Left lobe of liver (tissue), 2 donors: ENCODE data around the gene DNAJC3. TPM values are rescaled to one million over a fixed set of nuclear protein-coding genes. Genes with fewer than 3 reads are reported as not detected.
"Not testable (repeated sequence)": the region's sequence is repeated elsewhere in the genome, so short reads cannot be mapped to it uniquely, and the experiment has no call there.

Experiments used
- ATAC-seq: fragments of 200-7000 bp; cut with Tn5 transposase; one replicate; pipeline ENCODE4 v1.9.1; 2020; ENCODE audit warnings: mild to moderate bottlenecking, moderate library complexity
- DNase-seq: peaks from one replicate; pipeline ENCODE4 v3.0.0-alpha.2; 2020; ENCODE audit warnings: low spot score
- total RNA-seq: library from RNA; stranded (reverse); gene quantifications from one replicate; pipeline ENCODE4 v1.2.1, GENCODE V29; 2021
- donor health status: DM: no; HTN: no; CAD: no; lungs with moderate emphysema.
- donor health status: DM: no; HTN: yes; CAD: no.

The DNAJC3 gene
- total RNA-seq, 1 donor from 2014 or later: 50.7 TPM

DNA sequence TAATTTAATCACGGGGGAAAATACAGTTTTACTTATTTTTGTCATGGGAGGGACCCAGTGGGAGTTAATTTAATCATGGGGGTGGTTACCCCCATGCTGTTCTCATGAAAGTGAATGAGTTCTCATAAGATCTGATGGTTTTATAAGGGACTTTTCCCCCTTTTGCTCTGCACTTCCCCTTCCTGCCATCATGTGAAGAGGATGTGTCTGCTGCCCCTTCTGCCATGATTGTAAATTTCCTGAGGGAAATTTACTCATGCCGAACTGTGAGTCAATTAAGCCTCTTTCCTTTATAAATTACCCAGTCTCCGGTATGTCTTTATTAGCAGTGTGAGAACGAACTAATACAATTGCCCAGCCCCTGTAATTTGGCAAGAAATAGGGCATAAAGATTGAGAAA lies 35.9 kb downstream of the DNAJC3 start:
- DNase-seq, ATAC-seq: not testable (repeated sequence)

DNA sequence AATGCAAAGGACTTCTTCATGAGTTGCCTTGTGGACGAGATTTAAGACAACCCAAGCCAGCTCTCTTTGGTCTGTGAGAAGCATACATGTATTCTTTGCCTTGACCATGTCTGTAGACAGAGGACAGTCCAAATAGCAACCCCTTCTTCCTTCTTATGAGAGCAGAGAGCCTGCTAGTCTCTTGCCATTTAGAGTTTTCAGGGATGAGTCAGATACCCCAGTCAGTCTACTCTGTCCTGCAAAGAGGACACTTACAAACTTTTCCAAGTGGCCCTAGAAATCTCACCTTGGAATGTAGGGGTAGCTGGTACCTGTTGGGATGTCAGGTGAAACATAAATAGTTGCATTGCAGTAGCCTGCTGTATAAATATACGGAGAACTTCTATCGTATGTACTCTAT lies 36.7 kb downstream of the DNAJC3 start:
- ATAC-seq: no peak
- DNase-seq: no peak

DNA sequence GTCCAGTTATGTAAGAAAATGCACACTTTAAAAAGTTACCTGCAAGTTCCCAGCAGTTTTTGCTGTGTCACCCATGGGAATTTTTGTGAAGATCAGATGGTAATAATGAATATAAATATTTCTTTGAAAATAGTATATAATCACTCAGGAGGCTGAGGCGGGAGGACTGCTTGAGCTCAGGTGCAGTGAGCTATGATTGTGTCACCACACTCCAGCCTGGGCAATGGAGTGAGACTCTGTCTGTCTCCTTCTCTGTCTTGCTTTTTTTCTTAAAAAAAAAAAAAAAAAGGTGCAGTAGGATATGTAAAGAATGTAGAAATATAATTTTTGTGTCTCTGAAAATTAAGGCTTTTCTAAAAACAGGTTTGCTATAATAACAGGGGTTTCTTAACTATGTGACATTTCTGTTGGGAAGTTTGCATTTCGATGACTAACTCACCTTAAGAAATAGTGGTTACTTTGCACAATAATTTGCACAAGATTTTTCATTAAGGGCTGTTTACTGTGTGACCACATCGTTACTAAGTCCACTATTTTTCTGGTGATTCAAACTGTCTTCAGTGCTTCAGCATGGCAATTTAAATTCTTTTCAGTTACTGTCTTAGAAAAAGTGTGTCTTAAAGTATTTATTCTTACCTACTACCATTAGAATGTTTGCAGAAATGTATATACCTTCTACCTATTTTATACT lies 37.3 kb downstream of the DNAJC3 start:
- DNase-seq (no peak), ATAC-seq (peak; percentile 64)

DNA sequence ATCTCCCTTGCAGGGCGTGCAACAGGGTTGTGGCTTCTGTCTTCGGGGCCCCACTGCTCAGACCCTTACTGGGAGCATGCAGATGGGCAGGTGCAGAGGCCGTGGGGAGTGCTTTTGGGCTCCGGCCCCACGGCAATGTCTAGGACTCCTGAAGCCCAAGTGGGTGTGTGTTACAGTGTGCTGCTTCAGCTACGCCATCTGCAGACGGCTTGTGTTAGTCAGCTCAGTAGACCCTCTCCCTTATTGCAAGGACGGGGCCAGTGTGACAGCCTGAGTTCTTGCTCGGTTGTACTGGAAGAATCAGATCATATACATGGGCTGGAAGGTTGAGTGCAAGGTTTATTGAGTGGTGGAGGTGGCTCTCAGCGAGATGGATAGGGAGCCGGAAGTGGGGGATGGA lies 39.3 kb downstream of the DNAJC3 start:
- DNase-seq: no peak
- ATAC-seq: no peak

DNA sequence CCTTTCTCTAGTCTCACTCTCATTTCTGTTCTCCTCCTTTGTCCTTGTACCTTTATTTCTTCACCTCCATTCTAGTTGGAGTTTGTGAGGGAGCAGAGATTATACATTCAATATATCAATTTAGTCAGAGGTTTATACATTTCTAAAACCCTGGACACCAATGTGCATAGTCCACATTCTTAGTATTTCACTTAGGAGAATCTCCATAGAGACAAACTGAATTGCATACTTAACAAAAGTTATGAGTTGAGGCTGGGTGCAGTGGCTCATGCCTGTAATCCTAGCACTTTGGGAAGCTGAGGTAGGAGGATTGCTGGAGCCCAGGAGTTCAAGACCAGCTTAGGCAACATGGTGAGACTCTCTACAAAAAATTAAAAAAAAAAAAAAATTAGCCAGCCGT lies 45.3 kb downstream of the DNAJC3 start:
- no peak for DNase-seq
- ATAC-seq: no peak

DNA sequence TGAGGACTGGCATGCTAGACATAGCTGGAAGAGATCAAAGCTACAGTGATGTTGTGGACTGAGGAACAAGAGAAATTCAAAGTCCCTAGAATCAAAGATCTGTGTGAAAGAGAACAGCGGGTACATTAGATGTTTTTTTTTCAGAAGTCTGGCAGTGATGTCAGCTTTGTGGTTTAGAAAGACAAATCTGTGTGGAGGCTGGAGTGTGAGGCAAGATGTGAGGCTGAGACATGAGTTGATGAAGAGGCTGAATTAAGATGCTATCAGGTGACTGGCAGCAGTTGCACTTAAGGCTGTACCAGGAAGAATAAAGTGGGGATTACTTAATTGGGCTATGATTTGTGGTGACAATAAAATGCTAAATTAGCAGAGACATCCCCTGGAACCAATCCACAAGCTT lies 46.5 kb downstream of the DNAJC3 start:
- DNase-seq (no peak), ATAC-seq (no peak)

DNA sequence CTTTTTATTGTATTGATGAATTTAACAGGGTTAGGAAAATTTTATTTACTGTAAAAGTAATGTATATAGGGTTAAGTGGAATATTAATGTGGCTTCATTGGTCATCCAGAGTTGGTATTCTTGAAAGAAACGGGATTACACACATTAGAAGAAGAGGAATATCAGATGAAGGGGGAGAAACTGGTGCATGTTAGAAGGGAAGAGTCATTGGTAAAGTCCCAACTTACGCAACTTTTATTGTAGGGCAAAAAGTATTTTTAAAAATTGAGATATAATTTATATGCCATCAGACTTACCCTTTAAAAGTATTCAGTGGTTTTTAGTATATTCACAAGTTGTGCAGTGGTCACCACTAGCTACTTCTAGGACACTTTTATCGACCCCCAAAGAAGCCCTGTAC lies 47.3 kb downstream of the DNAJC3 start:
- DNase-seq: no peak
- ATAC-seq: no peak

DNA sequence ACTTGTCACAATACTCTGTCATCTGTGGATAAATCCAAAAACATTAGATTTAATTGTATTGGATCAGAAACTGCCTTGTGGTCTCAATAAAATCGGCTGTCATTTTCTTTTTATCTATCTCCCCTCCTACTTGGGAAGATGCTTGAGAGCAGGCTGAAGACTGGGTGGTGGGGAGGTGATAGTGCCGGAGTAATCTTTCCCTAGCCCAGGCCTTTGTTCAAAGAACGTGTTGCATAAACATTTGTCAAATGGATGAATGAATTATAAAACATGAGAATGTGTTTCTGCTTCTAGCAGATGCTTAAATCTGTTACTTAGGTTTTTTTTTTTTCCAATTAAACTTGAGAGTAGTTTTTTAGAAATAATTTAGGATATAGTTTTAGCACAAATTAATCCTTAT lies 49.9 kb downstream of the DNAJC3 start:
- ATAC-seq (no peak), DNase-seq (no peak)

DNA sequence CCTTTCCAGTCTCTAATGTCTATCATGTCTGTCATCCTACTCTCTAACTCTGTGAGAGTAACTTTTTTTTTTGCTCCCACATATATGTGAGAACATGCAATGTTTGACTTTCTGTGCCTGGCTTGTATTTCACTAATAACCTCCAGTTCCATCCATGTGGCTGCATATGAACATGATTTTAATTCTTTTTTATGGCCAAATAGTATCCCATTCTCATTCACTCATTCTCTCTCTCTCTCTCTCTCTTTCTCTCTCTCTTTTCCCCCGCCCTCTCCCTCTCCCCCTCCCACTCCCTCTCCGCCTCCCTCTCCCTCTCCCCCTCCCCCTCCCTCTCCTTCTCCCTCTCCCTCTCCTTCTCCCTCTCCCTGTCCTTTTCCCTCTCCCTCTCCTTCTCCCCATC lies 52.0 kb downstream of the DNAJC3 start:
- DNase-seq: no peak
- no peak for ATAC-seq

DNA sequence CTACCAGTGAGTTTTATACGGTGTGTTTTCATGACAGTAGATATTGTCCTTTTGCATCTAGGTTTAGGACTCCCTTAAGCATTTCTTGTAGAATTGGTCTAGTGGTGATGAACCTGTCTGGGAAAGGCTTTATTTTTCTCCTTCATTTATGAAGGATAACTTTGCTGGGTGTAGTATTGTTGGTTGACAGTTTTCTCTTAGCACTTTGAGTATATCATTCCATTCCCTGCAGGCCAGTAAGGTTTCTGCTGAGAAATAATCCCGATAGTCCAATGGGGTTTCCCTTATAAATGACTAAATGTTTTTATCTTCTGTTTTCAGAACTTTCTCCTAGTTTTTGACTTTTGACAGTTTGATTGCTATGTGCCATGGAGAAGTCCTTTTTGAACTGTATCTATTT lies 57.2 kb downstream of the DNAJC3 start:
- DNase-seq (no peak), ATAC-seq (no peak)

DNA sequence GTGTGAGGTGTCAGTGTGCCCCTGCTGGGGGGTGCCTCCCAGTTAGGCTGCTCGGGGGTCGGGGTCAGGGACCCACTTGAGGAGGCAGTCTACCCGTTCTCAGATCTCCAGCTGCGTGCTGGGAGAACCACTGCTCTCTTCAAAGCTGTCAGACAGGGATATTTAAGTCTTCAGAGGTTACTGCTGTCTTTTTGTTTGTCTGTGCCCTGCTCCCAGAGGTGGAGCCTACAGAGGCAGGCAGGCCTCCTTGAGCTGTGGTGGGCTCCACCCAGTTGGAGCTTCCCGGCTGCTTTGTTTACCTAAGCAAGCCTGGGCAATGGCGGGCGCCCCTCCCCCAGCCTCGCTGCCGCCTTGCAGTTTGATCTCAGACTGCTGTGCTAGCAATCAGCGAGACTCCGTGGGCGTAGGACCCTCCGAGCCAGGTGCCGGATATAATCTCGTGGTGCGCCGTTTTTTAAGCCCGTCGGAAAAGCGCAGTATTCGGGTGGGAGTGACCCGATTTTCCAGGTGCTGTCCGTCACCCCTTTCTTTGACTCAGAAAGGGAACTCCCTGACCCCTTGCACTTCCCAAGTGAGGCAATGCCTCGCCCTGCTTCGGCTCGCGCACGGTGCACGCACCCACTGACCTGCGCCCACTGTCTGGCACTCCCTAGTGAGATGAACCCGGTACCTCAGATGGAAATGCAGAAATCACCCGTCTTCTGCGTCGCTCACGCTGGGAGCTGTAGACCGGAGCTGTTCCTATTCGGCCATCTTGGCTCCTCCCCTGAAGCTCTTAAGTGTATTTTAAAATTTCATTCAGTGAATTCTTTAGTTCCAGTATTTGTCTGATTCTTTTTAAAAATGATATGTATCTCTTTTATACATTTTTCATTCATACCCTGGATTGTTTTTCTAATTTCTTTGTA lies 63.4 kb downstream of the DNAJC3 start:
- DNase-seq, ATAC-seq: not testable (repeated sequence)

DNA sequence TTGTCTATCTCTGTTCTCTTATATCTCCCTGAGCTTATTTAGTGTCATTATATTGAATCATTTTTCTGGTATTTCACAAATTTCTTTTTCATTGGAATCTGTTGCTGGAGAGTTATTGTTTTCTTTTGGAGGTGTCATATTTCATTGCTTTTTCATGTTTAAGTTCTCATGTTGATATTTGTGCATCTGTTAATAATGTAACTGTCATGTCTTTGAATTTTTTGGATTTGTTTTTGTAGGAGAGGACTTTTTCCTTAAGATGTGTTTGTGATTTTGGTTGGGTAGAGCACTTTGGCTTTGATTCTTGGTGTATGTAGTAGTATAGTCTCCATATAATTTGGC lies 64.0 kb downstream of the DNAJC3 start:
- ATAC-seq: no peak
- DNase-seq: no peak

DNA sequence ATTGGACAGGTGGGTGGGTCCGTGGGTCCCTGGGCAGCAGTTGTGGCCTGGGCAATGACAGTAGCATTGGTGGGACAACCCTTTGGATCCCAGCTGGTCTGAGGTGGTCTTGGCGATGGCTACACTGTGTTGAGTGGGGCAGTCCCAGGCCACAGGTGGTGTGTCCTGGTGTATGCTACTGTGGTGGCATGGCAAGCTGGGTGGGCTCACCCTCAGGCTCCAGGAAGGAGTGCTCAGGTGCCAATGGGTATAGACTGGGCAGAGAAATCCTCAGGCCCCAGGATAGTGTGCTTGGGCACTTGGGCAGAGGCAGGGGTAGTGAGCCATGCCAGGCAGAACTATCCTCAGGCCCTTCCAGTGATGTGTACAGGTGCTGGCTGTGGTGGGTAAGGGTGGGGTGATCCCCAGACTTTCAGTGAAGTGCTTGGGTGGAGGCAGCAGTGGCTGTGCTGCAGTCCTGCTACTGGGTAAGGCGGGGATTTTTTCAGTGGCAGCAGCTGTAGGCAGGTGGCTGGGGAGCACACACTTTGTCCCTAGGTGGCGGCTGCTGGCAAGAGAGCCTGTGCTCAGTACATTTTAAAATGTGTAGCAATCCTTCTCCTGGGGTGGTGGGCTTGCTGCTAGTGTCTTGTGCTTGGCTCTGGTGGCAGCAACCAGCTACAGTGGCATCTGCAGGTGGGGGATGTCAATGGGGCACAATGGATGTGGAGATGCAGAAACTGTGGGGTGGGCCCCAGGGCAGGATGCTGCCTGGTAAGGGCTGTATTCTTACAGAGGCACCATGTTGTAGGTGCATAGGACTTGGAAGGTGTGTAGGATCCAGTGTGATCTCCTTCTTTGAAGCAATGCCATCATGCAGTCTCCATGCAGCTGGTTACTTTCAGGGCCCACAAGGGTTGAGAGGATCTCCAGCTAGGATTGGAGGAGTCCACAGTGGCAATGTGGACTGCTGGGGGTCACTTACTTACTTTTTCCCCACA lies 64.9 kb downstream of the DNAJC3 start:
- ATAC-seq (peak; percentile 51), DNase-seq (no peak)

DNA sequence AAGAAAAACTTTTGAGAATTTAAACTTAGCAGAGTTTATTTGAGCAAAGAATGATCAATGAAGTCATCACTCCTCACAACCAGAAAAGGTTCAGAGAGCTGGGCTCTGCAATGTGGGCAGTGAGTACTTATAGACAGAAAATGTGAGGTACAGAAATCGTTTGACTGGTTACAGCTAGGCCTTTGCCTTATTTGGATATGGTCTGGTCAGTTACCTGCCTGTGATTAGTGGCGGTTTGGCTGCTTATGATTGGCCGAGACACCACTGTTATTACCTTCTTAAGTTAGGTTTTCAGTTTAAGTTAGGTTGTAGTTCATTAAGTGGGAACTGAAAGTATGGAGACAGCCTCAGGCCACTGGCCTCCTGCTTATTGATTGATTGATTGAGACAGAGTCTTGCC lies 66.3 kb downstream of the DNAJC3 start:
- no peak for DNase-seq
- peak; percentile 42 for ATAC-seq

DNA sequence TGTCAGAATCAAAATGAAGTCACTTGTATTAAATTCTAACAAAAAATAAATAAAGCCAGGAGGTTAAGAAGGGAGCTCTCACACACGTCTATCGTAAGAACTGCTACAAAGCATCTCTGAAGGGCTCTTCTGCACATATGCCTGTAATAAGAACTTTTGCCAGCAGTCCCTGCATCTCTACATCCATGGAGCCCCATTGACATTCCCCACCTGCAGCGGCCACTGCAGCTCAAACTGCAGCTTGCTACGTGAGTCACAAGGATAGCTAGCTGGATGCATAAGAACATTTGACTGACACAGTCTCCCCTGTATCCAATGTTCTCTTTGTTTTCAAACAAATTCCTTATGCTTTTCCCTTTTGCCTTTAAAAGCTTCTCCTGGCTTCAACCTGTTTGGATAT lies 68.3 kb downstream of the DNAJC3 start:
- ATAC-seq: no peak
- no peak for DNase-seq

DNA sequence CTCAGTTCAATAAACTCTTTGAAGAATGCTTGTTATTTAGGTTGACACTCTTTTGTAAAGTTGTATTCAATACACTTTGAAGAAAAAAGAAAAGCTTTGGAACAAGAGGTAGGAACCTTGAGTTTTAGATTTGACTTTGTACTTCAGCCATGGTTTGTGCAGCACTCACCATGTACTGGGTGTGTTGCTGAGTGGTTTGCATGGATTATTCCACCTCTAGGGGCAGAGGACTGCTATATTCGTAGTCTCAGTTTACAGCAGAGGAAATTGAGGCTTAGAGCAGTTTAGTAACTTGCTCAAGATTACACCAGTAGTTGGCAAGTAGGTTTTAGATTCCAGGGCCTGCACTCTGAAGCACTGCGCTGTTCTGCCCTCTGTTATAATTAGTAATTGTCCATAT lies 68.8 kb downstream of the DNAJC3 start:
- DNase-seq (no peak), ATAC-seq (peak; percentile 39)

DNA sequence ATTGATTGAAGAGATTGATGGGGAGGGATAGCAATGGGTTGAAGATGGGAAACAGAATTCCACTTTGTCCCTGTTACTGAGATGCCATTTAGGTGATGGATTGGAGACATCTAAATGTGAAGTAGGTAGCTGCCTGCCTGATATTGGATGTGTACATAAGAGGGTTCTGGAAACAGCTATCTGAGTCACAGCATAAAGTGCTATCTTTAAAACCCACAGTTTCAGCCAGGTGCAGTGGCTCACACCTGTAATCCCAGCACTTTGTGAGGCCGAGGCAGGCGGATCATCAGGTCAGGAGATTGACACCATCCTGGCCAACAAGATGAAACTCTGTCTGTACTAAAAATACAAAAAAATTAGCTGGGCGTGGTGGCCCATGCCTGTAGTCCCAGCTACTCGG lies 72.6 kb downstream of the DNAJC3 start:
- no peak for ATAC-seq
- no peak for DNase-seq

DNA sequence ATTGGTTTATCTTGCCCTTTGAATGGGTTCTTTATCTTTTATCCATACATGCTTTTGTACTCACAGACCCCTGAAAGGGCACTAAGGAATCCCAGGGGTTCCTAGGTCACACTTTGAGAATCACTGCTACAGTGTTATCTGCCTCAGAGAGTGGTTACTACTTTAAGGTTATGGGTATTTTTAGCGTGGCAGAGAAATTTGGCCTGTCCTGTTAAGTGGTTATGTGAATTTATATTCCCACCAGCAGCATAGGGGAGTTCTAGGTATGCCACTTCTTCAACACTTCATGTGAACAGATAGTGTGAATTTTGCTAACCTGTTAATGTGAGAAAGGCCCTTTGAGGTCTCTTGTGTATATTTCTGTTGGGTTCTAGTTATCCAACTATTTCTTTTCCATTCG lies 75.7 kb downstream of the DNAJC3 start:
- DNase-seq (no peak), ATAC-seq (no peak)

DNA sequence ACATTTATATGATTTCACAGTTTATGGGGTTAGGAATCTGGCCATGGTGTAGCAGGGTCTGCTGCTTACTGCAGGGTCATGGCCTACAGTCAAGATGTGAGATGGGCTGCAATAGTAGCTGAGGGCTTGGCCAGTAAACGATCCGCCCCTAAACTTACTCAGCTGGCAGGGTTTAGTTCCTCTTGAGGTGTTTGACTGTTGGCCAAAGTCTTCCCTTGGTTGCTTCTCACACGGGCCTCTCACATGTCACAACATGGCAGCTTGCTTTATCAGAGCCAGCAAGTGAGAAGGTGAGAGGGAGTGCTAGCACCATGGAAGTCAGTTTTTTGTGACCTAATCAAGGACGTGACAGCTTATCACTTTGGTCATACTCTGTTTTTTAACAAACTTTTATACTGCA lies 77.1 kb downstream of the DNAJC3 start:
- ATAC-seq (no peak), DNase-seq (no peak)

DNA sequence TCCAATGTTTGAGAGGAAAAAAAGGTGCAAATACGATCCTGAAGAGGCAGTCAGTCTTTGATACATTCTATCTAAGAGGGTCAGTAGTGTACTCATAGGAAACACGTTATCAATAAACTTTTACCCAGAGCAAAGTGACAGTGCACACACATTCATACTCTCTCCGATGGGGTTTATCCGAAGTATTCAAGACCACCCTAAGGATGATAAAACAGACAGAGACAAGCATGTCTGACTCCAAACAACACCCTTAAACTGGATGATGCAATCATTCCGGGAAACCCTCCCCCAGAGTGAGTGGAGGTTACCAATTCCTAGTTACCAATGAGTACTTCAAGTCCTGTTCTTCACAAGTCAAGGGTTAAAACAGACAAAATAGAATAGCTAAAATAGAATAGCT lies 79.1 kb downstream of the DNAJC3 start:
- peak; percentile 12 for ATAC-seq
- no peak for DNase-seq

DNA sequence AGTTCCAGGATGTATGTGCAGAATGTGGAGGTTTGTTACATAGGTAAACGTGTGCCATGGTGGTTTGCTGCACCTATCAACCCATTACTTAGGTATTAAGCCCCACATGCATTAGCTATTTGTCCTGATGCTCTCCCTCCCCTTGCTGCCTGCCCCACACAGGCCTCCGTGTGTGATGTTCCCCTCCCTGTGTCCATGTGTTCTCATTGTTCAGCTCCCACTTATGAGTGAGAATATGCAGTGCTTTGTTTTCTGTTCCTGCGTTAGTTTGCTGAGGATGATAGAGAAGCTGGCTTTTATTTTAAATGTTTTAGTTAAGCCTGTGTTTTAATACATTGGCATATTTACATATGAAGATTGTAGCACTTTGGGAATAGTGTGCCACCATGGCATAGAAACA lies 85.7 kb downstream of the DNAJC3 start:
- ATAC-seq, DNase-seq: not testable (repeated sequence)
